HL-60 (cell line): Measurements from ENCODE around the gene MCHR1.

Experiments
- GABPA ChIP-seq: IDR thresholded peaks from 2 replicates; pipeline ENCODE4 v1.6.1; 2012; ENCODE audit warnings: low read depth
- POLR2AphosphoS5 ChIP-seq: IDR thresholded peaks from 2 replicates; pipeline ENCODE4 v1.6.1; 2012; ENCODE audit warnings: low read depth
- SPI1 ChIP-seq: IDR thresholded peaks from 2 replicates; pipeline ENCODE4 v1.6.1; 2012; ENCODE audit warnings: low read depth, mild to moderate bottlenecking, borderline replicate concordance
- TF ChIP-seq, protein P1 (sequence below): IDR thresholded peaks from one replicate; pipeline ENCODE4 v1.5.1; 2011; ENCODE audit warnings: low read length, control low read depth, inconsistent platforms; ENCODE audit not compliant: insufficient read depth
- TF ChIP-seq, protein P2 (sequence below): IDR thresholded peaks from 2 replicates; pipeline ENCODE4 v1.6.1; 2012; ENCODE audit warnings: low read depth; ENCODE audit not compliant: insufficient replicate concordance

DNA sequence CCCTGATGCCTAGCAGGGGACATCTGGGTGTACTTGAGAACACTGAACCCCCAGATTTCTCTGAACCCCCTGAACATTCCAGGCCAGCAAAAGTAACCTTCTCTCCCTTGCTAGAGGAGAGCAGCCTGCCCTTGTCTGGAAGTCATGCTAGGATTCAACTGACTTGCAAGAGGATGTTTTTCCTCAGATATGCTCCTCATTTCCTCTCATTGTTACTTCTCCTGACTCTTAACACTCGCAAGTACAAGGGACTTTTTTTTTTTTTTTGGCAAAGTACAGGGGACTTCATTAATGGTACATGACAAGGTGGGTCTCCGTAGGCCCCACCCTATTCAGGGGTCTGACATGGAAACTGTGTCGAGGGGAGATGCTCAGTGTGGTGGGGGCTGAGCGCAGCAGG is 6.3 kb upstream of the MCHR1 start:
- TF ChIP-seq, protein P1, sequence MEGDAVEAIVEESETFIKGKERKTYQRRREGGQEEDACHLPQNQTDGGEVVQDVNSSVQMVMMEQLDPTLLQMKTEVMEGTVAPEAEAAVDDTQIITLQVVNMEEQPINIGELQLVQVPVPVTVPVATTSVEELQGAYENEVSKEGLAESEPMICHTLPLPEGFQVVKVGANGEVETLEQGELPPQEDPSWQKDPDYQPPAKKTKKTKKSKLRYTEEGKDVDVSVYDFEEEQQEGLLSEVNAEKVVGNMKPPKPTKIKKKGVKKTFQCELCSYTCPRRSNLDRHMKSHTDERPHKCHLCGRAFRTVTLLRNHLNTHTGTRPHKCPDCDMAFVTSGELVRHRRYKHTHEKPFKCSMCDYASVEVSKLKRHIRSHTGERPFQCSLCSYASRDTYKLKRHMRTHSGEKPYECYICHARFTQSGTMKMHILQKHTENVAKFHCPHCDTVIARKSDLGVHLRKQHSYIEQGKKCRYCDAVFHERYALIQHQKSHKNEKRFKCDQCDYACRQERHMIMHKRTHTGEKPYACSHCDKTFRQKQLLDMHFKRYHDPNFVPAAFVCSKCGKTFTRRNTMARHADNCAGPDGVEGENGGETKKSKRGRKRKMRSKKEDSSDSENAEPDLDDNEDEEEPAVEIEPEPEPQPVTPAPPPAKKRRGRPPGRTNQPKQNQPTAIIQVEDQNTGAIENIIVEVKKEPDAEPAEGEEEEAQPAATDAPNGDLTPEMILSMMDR: no peak
- no peak for TF ChIP-seq POLR2AphosphoS5
- TF ChIP-seq, protein P2, sequence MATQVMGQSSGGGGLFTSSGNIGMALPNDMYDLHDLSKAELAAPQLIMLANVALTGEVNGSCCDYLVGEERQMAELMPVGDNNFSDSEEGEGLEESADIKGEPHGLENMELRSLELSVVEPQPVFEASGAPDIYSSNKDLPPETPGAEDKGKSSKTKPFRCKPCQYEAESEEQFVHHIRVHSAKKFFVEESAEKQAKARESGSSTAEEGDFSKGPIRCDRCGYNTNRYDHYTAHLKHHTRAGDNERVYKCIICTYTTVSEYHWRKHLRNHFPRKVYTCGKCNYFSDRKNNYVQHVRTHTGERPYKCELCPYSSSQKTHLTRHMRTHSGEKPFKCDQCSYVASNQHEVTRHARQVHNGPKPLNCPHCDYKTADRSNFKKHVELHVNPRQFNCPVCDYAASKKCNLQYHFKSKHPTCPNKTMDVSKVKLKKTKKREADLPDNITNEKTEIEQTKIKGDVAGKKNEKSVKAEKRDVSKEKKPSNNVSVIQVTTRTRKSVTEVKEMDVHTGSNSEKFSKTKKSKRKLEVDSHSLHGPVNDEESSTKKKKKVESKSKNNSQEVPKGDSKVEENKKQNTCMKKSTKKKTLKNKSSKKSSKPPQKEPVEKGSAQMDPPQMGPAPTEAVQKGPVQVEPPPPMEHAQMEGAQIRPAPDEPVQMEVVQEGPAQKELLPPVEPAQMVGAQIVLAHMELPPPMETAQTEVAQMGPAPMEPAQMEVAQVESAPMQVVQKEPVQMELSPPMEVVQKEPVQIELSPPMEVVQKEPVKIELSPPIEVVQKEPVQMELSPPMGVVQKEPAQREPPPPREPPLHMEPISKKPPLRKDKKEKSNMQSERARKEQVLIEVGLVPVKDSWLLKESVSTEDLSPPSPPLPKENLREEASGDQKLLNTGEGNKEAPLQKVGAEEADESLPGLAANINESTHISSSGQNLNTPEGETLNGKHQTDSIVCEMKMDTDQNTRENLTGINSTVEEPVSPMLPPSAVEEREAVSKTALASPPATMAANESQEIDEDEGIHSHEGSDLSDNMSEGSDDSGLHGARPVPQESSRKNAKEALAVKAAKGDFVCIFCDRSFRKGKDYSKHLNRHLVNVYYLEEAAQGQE: no peak
- no peak for TF ChIP-seq GABPA
- TF ChIP-seq SPI1: no peak
